Sigmoid colon (tissue), 4 donors: ENCODE results near the gene TMPRSS13.

Source experiments
- EP300 ChIP-seq, 4 donors: sonication (generic); formaldehyde crosslinking; IDR thresholded peaks; one replicate each; pipeline ENCODE4 v1.6.1; 2017; ENCODE audit warnings: antibody characterized with exemption in 4 of 4
- POLR2A ChIP-seq, 2 donors: fragments of 450-650 bp; IDR thresholded peaks; one replicate each; pipeline ENCODE4 v1.6.1; 2016; ENCODE audit warnings: antibody characterized with exemption in 2 of 2, mild to moderate bottlenecking in 2 of 2, moderate library complexity in 2 of 2
- POLR2AphosphoS5 ChIP-seq, 4 donors: sonication (generic); formaldehyde crosslinking; IDR thresholded peaks; one replicate each; pipeline ENCODE4 v1.6.1; 2017; ENCODE audit warnings: antibody characterized with exemption in 4 of 4
- TF ChIP-seq, protein P1 (sequence below), 4 experiments: fragments of 450-650 bp in 3 of 4; fragments of 200-600 bp in 1 of 4; IDR thresholded peaks; one replicate each; pipeline ENCODE4 v1.5.1; 2016 to 2019; ENCODE audit warnings: antibody characterized with exemption in 4 of 4, mild to moderate bottlenecking in 3 of 4, moderate library complexity in 2 of 4

GRCh38 chr11:117900121-117900648 is 29.0 kb downstream of the TMPRSS13 start:
- no peak for TF ChIP-seq POLR2A (IDR thresholded peaks at IDR 0.05)
- TF ChIP-seq, protein P1, sequence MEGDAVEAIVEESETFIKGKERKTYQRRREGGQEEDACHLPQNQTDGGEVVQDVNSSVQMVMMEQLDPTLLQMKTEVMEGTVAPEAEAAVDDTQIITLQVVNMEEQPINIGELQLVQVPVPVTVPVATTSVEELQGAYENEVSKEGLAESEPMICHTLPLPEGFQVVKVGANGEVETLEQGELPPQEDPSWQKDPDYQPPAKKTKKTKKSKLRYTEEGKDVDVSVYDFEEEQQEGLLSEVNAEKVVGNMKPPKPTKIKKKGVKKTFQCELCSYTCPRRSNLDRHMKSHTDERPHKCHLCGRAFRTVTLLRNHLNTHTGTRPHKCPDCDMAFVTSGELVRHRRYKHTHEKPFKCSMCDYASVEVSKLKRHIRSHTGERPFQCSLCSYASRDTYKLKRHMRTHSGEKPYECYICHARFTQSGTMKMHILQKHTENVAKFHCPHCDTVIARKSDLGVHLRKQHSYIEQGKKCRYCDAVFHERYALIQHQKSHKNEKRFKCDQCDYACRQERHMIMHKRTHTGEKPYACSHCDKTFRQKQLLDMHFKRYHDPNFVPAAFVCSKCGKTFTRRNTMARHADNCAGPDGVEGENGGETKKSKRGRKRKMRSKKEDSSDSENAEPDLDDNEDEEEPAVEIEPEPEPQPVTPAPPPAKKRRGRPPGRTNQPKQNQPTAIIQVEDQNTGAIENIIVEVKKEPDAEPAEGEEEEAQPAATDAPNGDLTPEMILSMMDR (IDR thresholded peaks at IDR 0.05) = no peak
- no peak for TF ChIP-seq EP300 (IDR thresholded peaks at IDR 0.05)
- no peak for TF ChIP-seq POLR2AphosphoS5 (IDR thresholded peaks at IDR 0.05)
